Suprapubic skin (tissue), 4 donors: ENCODE measurements around the gene MYL5. TPM values are rescaled to one million over a fixed set of nuclear protein-coding genes. Genes with fewer than 3 reads are reported as not detected.

Experiments
- DNase-seq, 2 donors: peaks; one replicate each; pipeline ENCODE4 v3.0.0-alpha.2; 2019; ENCODE audit warnings: low spot score in 2 of 2
- H3K27ac ChIP-seq: fragments of 200-600 bp; sonication (generic); one replicate; pipeline ENCODE4 v1.5.1; 2019
- H3K27me3 ChIP-seq: fragments of 200-600 bp; sonication (generic); one replicate; pipeline ENCODE4 v1.5.1; 2019
- H3K36me3 ChIP-seq: fragments of 200-600 bp; sonication (generic); one replicate; pipeline ENCODE4 v1.5.1; 2019
- H3K4me1 ChIP-seq: fragments of 200-600 bp; sonication (generic); one replicate; pipeline ENCODE4 v1.5.1; 2019
- H3K4me3 ChIP-seq: fragments of 200-600 bp; sonication (generic); one replicate; pipeline ENCODE4 v1.5.1; 2019; ENCODE audit warnings: mild to moderate bottlenecking
- H3K9me3 ChIP-seq: fragments of 200-600 bp; sonication (generic); one replicate; pipeline ENCODE4 v1.5.1; 2019
- EP300 ChIP-seq: sonication (generic); formaldehyde crosslinking; IDR thresholded peaks from one replicate; pipeline ENCODE4 v1.6.1; 2017; ENCODE audit warnings: antibody characterized with exemption
- POLR2A ChIP-seq, 2 donors: fragments of 450-650 bp; IDR thresholded peaks; one replicate each; pipeline ENCODE4 v1.6.1; 2017; ENCODE audit warnings: antibody characterized with exemption in 2 of 2, mild to moderate bottlenecking in 2 of 2, moderate library complexity in 2 of 2
- POLR2AphosphoS5 ChIP-seq, 3 donors: sonication (generic); formaldehyde crosslinking; IDR thresholded peaks; one replicate each; pipeline ENCODE4 v1.6.1; 2017; ENCODE audit warnings: antibody characterized with exemption in 3 of 3
- WGBS: methylation state at CpG from one replicate; pipeline ENCODE4 v1.1.5; 2018; 5-methylcytosine and 5-hydroxymethylcytosine counted together
- total RNA-seq, 4 donors: library from RNA; depleted of rRNA; stranded (reverse); fragments of >200 nt; gene quantifications; one replicate each; pipeline ENCODE4 v1.1.0, GENCODE V29; 2016
- TF ChIP-seq, protein P1 (sequence below), 2 donors: fragments of 200-600 bp in 1 of 2; fragments of 450-650 bp in 1 of 2; sonication (generic) in 1 of 2; IDR thresholded peaks; one replicate each; pipeline ENCODE4 v1.5.1; 2016 to 2019; ENCODE audit warnings: antibody characterized with exemption in 2 of 2, mild to moderate bottlenecking in 1 of 2, moderate library complexity in 1 of 2

MYL5 gene
- total RNA-seq, 4 donors from 2014 or later: 5.3 to 20.4 (median 10.5) TPM

DNA sequence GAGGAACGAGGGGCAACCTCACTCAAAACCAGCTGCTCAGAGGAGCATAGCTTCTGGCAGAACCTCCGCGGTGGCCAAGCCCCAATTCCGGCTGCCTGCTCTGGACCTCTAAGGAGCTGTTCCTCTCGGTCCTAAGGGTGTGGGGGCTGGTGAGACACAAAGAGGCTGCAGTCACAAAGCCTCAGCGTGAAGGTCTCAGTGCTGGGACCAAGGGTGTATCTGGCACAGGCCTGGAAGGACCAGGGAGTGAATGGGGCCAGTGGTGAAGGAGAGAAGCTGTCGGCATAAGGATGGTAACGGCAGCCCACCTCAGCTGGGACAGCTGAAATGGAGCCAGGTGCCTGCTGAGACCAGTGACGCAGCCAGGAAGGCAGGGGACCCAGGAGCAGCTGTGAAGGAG lies 43.7 kb upstream of the MYL5 start:
- no peaks in the 10 kb centered on the region for H3K36me3 ChIP-seq
- WGBS: 84% methylated on average over 9 of the region's 9 CpGs

DNA sequence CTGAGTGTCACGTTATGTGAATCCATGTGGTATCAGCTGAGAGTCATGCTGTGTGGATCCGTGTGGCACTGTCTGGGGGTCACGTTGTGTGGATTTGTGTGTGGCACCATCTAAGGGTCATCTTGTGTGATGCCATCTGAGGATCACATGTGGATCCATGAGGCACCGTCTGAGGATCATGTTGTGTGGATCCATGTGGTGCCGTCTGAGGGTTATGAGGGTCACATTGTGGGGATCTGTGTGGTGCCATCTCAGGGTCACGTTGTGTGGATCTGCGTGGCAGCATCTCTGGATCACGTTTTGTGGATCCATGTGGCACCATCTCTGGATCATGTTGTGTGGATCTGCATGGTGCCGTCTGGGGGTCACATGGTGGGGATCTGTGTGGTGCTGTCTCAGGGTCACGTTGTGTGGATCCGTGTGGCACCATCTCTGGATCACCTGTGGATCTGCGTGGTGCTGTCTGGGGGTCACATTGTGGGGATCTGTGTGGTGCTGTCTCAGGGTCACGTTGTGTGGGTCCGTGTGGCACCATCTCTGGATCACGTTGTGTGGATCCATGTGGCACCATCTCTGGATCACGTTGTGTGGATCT lies 42.0 kb upstream of the MYL5 start:
- no peak overlapping the region for H3K27ac ChIP-seq
- WGBS: 84% methylated on average over 4 of the region's 16 CpGs
- peaks cover 38% of the 10 kb centered on the region for H3K27me3 ChIP-seq
- no peaks in the 10 kb centered on the region for H3K9me3 ChIP-seq
- no peak overlapping the region for H3K4me3 ChIP-seq
- H3K36me3 ChIP-seq: no peaks in the 10 kb centered on the region
- H3K4me1 ChIP-seq: no peaks in the 10 kb centered on the region
- TF ChIP-seq, protein P1, sequence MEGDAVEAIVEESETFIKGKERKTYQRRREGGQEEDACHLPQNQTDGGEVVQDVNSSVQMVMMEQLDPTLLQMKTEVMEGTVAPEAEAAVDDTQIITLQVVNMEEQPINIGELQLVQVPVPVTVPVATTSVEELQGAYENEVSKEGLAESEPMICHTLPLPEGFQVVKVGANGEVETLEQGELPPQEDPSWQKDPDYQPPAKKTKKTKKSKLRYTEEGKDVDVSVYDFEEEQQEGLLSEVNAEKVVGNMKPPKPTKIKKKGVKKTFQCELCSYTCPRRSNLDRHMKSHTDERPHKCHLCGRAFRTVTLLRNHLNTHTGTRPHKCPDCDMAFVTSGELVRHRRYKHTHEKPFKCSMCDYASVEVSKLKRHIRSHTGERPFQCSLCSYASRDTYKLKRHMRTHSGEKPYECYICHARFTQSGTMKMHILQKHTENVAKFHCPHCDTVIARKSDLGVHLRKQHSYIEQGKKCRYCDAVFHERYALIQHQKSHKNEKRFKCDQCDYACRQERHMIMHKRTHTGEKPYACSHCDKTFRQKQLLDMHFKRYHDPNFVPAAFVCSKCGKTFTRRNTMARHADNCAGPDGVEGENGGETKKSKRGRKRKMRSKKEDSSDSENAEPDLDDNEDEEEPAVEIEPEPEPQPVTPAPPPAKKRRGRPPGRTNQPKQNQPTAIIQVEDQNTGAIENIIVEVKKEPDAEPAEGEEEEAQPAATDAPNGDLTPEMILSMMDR (IDR thresholded peaks at IDR 0.05): no peak
- TF ChIP-seq POLR2AphosphoS5 (IDR thresholded peaks at IDR 0.05) (no peak), EP300 (no peak), POLR2A (IDR thresholded peaks at IDR 0.05) (no peak)
- peak in 1 of 2 donors; percentile 28 for DNase-seq

More for the DNA sequence above, 43.7 kb upstream of the MYL5 start:
- DNase-seq: peak in 1 of 2 donors; percentile 40
- no peak overlapping the region for H3K4me3 ChIP-seq
- no peaks in the 10 kb centered on the region for H3K4me1 ChIP-seq
- H3K27me3 ChIP-seq: peaks cover 23% of the 10 kb centered on the region
- no peak overlapping the region for H3K27ac ChIP-seq
- no peaks in the 10 kb centered on the region for H3K9me3 ChIP-seq
- TF ChIP-seq, protein P1 (IDR thresholded peaks at IDR 0.05): no peak

DNA sequence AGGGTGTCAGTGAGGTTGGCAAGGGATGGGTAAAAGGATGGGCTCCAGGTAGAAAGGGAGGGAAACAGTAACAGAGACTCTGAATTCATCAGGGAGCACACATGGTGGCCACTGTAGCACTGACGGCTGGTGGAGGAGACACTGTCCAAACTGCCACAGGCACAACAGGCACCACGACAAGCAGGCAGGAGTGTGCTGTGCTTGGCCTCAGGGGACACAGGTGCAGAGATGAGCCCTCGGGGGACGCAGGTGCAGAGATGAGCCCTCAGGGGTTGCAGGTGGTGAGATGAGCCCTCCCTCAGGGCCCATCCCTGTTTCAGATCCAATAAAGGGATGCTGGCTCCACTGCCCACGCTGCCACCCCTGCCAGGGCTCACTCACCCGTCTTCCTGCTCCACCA lies 41.4 kb upstream of the MYL5 start:
- 64% methylated on average over 6 of the region's 6 CpGs for WGBS

DNA sequence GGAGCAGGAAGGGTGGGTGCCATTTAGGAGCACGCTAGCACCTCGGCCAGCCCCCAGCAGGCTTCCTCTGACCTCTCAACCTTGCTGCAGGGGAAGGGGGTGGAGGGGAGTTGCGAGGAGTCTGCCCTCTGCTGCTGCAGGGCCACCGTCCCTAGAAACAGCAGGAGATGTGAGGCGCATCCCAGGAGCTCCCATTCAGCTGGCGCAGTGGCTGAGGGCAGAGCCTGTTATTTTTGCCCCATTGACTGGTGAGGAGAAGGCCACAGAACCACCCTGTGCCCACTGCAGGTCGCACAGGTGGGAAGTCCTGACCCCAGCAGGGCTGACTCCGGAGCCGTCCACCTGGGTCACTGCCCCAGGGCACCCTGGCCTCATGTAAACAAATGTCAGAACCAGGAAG lies 40.9 kb upstream of the MYL5 start:
- H3K27me3 ChIP-seq: peaks cover 39% of the 10 kb centered on the region
- no peaks in the 10 kb centered on the region for H3K9me3 ChIP-seq
- no peak overlapping the region for H3K27ac ChIP-seq
- H3K4me3 ChIP-seq: no peak overlapping the region
- 57% methylated on average over 6 of the region's 9 CpGs for WGBS
- H3K36me3 ChIP-seq: no peaks in the 10 kb centered on the region
- TF ChIP-seq EP300 (no peak), POLR2AphosphoS5 (IDR thresholded peaks at IDR 0.05) (no peak), POLR2A (IDR thresholded peaks at IDR 0.05) (no peak)
- TF ChIP-seq, protein P1 (IDR thresholded peaks at IDR 0.05): no peak
- no peaks in the 10 kb centered on the region for H3K4me1 ChIP-seq
- peak in 1 of 2 donors; percentile 55 for DNase-seq

More for the DNA sequence above, 41.4 kb upstream of the MYL5 start:
- peak in 1 of 2 donors; percentile 35 for DNase-seq
- H3K27ac ChIP-seq: no peak overlapping the region
- TF ChIP-seq POLR2A (IDR thresholded peaks at IDR 0.05): no peak
- no peak for TF ChIP-seq EP300
- TF ChIP-seq, protein P1 (IDR thresholded peaks at IDR 0.05): no peak
- no peak for TF ChIP-seq POLR2AphosphoS5 (IDR thresholded peaks at IDR 0.05)
- H3K4me1 ChIP-seq: no peaks in the 10 kb centered on the region
- H3K27me3 ChIP-seq: peaks cover 42% of the 10 kb centered on the region
- H3K9me3 ChIP-seq: no peaks in the 10 kb centered on the region
- no peaks in the 10 kb centered on the region for H3K36me3 ChIP-seq
- no peak overlapping the region for H3K4me3 ChIP-seq

DNA sequence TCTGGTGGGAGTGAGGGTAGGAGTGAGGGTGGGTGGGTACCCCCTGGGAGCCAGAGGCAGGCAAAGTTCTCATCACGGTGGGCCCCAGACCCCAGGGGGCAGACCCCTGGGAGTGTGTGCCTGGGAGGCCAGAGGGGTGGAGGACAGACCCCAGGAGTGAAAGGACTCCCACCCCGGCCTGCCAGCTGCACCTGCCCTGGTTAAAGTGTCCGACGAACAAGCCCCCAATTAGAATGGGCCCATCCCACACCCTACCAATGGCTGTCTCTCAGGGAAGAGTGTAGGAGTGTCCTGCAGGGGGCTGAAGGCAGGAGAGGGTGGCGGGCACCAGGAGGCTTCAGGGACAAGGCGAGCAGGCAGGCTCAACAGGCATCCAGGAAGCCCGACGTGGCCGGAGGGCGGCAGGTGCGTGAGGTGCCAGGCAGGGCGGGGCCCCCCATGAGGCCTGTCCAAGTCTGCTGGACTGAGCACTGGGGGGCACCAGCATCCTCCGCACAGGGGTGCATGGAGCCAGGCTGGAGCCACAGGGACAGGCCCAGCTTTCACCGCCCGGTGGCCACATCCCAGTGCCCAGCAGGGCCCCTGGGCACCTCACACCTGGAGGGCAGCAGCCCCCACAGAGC lies 40.3 kb upstream of the MYL5 start:
- Histone ChIP-seq H3K27ac (no peak overlapping the region), H3K4me1 (no peaks in the 10 kb centered on the region), H3K27me3 (peaks cover 42% of the 10 kb centered on the region), H3K36me3 (no peaks in the 10 kb centered on the region), H3K4me3 (no peak overlapping the region), H3K9me3 (no peaks in the 10 kb centered on the region)
- WGBS: 40% methylated on average over 6 of the region's 15 CpGs
- TF ChIP-seq, protein P1 (IDR thresholded peaks at IDR 0.05): no peak
- TF ChIP-seq EP300: no peak
- TF ChIP-seq POLR2A (IDR thresholded peaks at IDR 0.05): no peak
- no peak for TF ChIP-seq POLR2AphosphoS5 (IDR thresholded peaks at IDR 0.05)
- DNase-seq: peak in 1 of 2 donors; percentile 48
